Esophagus muscularis mucosa (tissue), 3 donors: ENCODE results near the gene KRTAP1-4.

Experiments used
- POLR2A ChIP-seq: fragments of 450-650 bp; IDR thresholded peaks from one replicate; pipeline ENCODE4 v1.6.1; 2017; ENCODE audit warnings: antibody characterized with exemption, moderate library complexity, mild to moderate bottlenecking, low read depth
- POLR2AphosphoS5 ChIP-seq, 2 donors: sonication (generic); formaldehyde crosslinking; IDR thresholded peaks; one replicate each; pipeline ENCODE4 v1.6.1; 2017; ENCODE audit warnings: antibody characterized with exemption in 2 of 2
- TF ChIP-seq, protein P1 (sequence below), 3 experiments: fragments of 200-600 bp in 2 of 3; fragments of 450-650 bp in 1 of 3; sonication (generic) in 2 of 3; IDR thresholded peaks; one replicate each; pipeline ENCODE4 v1.5.1; 2017 to 2019; ENCODE audit warnings: antibody characterized with exemption in 3 of 3, mild to moderate bottlenecking in 2 of 3, moderate library complexity in 1 of 3

DNA sequence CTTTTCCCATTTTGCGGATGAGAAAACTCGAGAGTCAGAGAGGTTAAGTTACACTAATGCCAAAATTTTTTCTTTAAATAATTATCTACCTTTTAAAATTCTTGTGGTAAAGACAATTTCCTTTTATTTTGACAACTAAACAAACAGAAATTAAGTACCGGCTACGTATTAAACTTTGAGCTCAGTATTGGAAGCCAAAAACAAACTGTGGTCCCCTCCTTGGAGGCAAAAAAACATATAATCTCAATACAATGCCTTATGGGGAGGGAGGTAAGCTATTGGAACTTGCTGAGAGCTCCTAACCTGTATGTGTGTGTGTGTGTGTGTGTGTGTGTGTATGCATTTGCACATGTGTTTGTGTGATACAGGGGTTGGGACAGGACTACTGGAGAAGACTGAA, 33.5 kb upstream of the KRTAP1-4 start:
- no peak for TF ChIP-seq POLR2A
- TF ChIP-seq, protein P1, sequence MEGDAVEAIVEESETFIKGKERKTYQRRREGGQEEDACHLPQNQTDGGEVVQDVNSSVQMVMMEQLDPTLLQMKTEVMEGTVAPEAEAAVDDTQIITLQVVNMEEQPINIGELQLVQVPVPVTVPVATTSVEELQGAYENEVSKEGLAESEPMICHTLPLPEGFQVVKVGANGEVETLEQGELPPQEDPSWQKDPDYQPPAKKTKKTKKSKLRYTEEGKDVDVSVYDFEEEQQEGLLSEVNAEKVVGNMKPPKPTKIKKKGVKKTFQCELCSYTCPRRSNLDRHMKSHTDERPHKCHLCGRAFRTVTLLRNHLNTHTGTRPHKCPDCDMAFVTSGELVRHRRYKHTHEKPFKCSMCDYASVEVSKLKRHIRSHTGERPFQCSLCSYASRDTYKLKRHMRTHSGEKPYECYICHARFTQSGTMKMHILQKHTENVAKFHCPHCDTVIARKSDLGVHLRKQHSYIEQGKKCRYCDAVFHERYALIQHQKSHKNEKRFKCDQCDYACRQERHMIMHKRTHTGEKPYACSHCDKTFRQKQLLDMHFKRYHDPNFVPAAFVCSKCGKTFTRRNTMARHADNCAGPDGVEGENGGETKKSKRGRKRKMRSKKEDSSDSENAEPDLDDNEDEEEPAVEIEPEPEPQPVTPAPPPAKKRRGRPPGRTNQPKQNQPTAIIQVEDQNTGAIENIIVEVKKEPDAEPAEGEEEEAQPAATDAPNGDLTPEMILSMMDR (IDR thresholded peaks at IDR 0.05) = no peak
- no peak for TF ChIP-seq POLR2AphosphoS5 (IDR thresholded peaks at IDR 0.05)
